ENCODE measurements around the gene ARHGAP27. TPM values are rescaled to one million over a fixed set of nuclear protein-coding genes. Genes with fewer than 3 reads are reported as not detected.

The ARHGAP27 gene
- total RNA-seq, 4 donors from 2014 or later, result 11.2 to 15.0 (median 12.9) TPM

- Histone ChIP-seq H3K27me3 (no peaks in the 10 kb centered on the region), H3K9me3 (no peaks in the 10 kb centered on the region), H3K36me3 (no peaks in the 10 kb centered on the region), H3K27ac (replicated peaks in 1 of 4) (peak overlapping the region; percentile 83 to 92 (median 86)), H3K4me3 (no peak overlapping the region), H3K4me1 (peaks cover 33 to 38% (median 36%) of the 10 kb centered on the region in 4 donors)
- DNase-seq (ENCODE audit: extremely low spot score), result no peak
- intact Hi-C loops (cut with DNase I), result no loop called here
- no peak for TF ChIP-seq POLR2AphosphoS5 (IDR thresholded peaks at IDR 0.05)
- TF ChIP-seq POLR2A (IDR thresholded peaks at IDR 0.05; ENCODE audit: low read depth), result no peak
- TF ChIP-seq EP300 (IDR thresholded peaks at IDR 0.05), result no peak
- TF ChIP-seq CTCF (IDR thresholded peaks at IDR 0.05), result no peak
- 87% methylated on average over 6 of the region's 6 CpGs for WGBS
Measured at GRCh38 chr17:45374501-45374900, 58.2 kb downstream of the ARHGAP27 start.

- Histone ChIP-seq H3K4me3 (peak overlapping the region in 1 of 4 donors; percentile 53), H3K27ac (replicated peaks in 1 of 4) (peak overlapping the region; percentile 83 to 92 (median 86))
- intact Hi-C loops (cut with DNase I), result no loop called here
Measured at GRCh38 chr17:45372325-45372869, 60.3 kb downstream of the ARHGAP27 start.

GRCh38 chr17:45371414-45372324 lies 61.0 kb downstream of the ARHGAP27 start:
- H3K36me3 ChIP-seq, result no peaks in the 10 kb centered on the region
- 32% methylated on average over 25 of the region's 55 CpGs for WGBS
- H3K4me3 ChIP-seq, result peak overlapping the region; percentile 49 to 57 (median 52)
- H3K27ac ChIP-seq (replicated peaks in 1 of 4), result peak overlapping the region; percentile 83 to 92 (median 86)
- peak; percentile 92 for DNase-seq (ENCODE audit: extremely low spot score)
- H3K27me3 ChIP-seq, result no peaks in the 10 kb centered on the region
- H3K4me1 ChIP-seq, result peaks cover 33 to 38% (median 36%) of the 10 kb centered on the region in 4 donors
- intact Hi-C loops (cut with DNase I), result loop anchor here (2.0 kb wide), 1 partner anchor 51 kb away; no protein-coding TSS in a partner anchor
- TF ChIP-seq POLR2AphosphoS5 (IDR thresholded peaks at IDR 0.05) (peak; percentile 86 to 89), EP300 (IDR thresholded peaks at IDR 0.05) (no peak)
- H3K9me3 ChIP-seq, result no peaks in the 10 kb centered on the region

More at GRCh38 chr17:45372325-45372869, 60.3 kb downstream of the ARHGAP27 start:
- no peak for TF ChIP-seq CTCF (IDR thresholded peaks at IDR 0.05)
- TF ChIP-seq POLR2A (IDR thresholded peaks at IDR 0.05; ENCODE audit: low read depth), result no peak
- no peak for TF ChIP-seq POLR2AphosphoS5 (IDR thresholded peaks at IDR 0.05)
- no peak for TF ChIP-seq EP300 (IDR thresholded peaks at IDR 0.05)
- Histone ChIP-seq H3K36me3 (no peaks in the 10 kb centered on the region), H3K9me3 (no peaks in the 10 kb centered on the region), H3K27me3 (no peaks in the 10 kb centered on the region), H3K4me1 (peaks cover 33 to 38% (median 36%) of the 10 kb centered on the region in 4 donors)
- DNase-seq (ENCODE audit: extremely low spot score), result peak; percentile 64
- WGBS, result 89% methylated on average over 7 of the region's 8 CpGs

GRCh38 chr17:45370949-45371413 lies 61.7 kb downstream of the ARHGAP27 start:
- H3K4me1 ChIP-seq, result peaks cover 32 to 38% (median 36%) of the 10 kb centered on the region in 4 donors
- H3K36me3 ChIP-seq, result no peaks in the 10 kb centered on the region
- H3K27ac ChIP-seq (replicated peaks in 1 of 4), result peak overlapping the region; percentile 83 to 92 (median 86)
- intact Hi-C loops (cut with DNase I), result loop anchor here (2.0 kb wide), 1 partner anchor 50 kb away; no protein-coding TSS in a partner anchor
- peak; percentile 62 for DNase-seq (ENCODE audit: extremely low spot score)
- no peaks in the 10 kb centered on the region for H3K9me3 ChIP-seq
- TF ChIP-seq POLR2A (IDR thresholded peaks at IDR 0.05; ENCODE audit: low read depth) (no peak), EP300 (IDR thresholded peaks at IDR 0.05) (no peak), POLR2AphosphoS5 (IDR thresholded peaks at IDR 0.05) (no peak), CTCF (IDR thresholded peaks at IDR 0.05) (no peak)
- H3K27me3 ChIP-seq, result no peaks in the 10 kb centered on the region
- H3K4me3 ChIP-seq, result peak overlapping the region in 3 of 4 donors; percentile 49 to 53 (median 51)
- WGBS, result 68% methylated on average over 8 of the region's 8 CpGs

GRCh38 chr17:45369421-45369820 lies 63.2 kb downstream of the ARHGAP27 start:
- no peak for TF ChIP-seq POLR2AphosphoS5 (IDR thresholded peaks at IDR 0.05)
- no peak for TF ChIP-seq POLR2A (IDR thresholded peaks at IDR 0.05; ENCODE audit: low read depth)
- no peak for TF ChIP-seq EP300 (IDR thresholded peaks at IDR 0.05)
- TF ChIP-seq CTCF (IDR thresholded peaks at IDR 0.05), result no peak
- intact Hi-C loops (cut with DNase I), result no loop called here
- H3K27me3 ChIP-seq, result no peaks in the 10 kb centered on the region
- WGBS, result 81% methylated on average over 1 of the region's 1 CpG
- H3K27ac ChIP-seq (replicated peaks in 1 of 4), result no peak overlapping the region
- no peaks in the 10 kb centered on the region for H3K36me3 ChIP-seq
- no peak overlapping the region for H3K4me3 ChIP-seq
- H3K9me3 ChIP-seq, result no peaks in the 10 kb centered on the region
- DNase-seq (ENCODE audit: extremely low spot score), result peak; percentile 14
- H3K4me1 ChIP-seq, result peaks cover 29 to 41% (median 38%) of the 10 kb centered on the region in 4 donors

Measured in esophagus muscularis mucosa (tissue), 4 donors.